ENCODE measurements around the gene PTPRM. TPM values are rescaled to one million over a fixed set of nuclear protein-coding genes. Genes with fewer than 3 reads are reported as not detected.
"Not testable (repeated sequence)": the region's sequence is repeated elsewhere in the genome, so short reads cannot be mapped to it uniquely, and the experiment has no call there.

The PTPRM gene
- total RNA-seq, 1 donor from 2014 or later: 65.5 TPM

GRCh38 chr18:8051453-8051852 is 484.3 kb downstream of the PTPRM start:
- no peak for TF ChIP-seq CTCF (IDR thresholded peaks at IDR 0.05; ENCODE audit: insufficient read depth, low read length, poor library complexity, severe bottlenecking)
- no peaks in the 10 kb centered on the region for H3K36me3 ChIP-seq (ENCODE audit: control insufficient read depth, insufficient read depth, low read length)
- H3K27me3 ChIP-seq (ENCODE audit: control insufficient read depth, insufficient read depth, low read length): no peaks in the 10 kb centered on the region
- H3K4me3 ChIP-seq (ENCODE audit: low read depth, low read length): no peak overlapping the region
- no peak for DNase-seq (ENCODE audit: low read depth)

GRCh38 chr18:8052237-8052701 is 485.2 kb downstream of the PTPRM start:
- Histone ChIP-seq H3K4me3 (ENCODE audit: low read depth, low read length) (no peak overlapping the region), H3K36me3 (ENCODE audit: control insufficient read depth, insufficient read depth, low read length) (no peaks in the 10 kb centered on the region), H3K27me3 (ENCODE audit: control insufficient read depth, insufficient read depth, low read length) (no peaks in the 10 kb centered on the region)
- no peak for TF ChIP-seq CTCF (IDR thresholded peaks at IDR 0.05; ENCODE audit: insufficient read depth, low read length, poor library complexity, severe bottlenecking)
- DNase-seq (ENCODE audit: low read depth): no peak

GRCh38 chr18:8056723-8057122 is 489.6 kb downstream of the PTPRM start:
- Histone ChIP-seq H3K27me3 (ENCODE audit: control insufficient read depth, insufficient read depth, low read length) (no peaks in the 10 kb centered on the region), H3K4me3 (ENCODE audit: low read depth, low read length) (no peak overlapping the region), H3K36me3 (ENCODE audit: control insufficient read depth, insufficient read depth, low read length) (no peaks in the 10 kb centered on the region)
- no peak for DNase-seq (ENCODE audit: low read depth)
- no peak for TF ChIP-seq CTCF (IDR thresholded peaks at IDR 0.05; ENCODE audit: insufficient read depth, low read length, poor library complexity, severe bottlenecking)

- H3K36me3 ChIP-seq (ENCODE audit: control insufficient read depth, insufficient read depth, low read length); H3K27me3 ChIP-seq (ENCODE audit: control insufficient read depth, insufficient read depth, low read length); DNase-seq (ENCODE audit: low read depth); H3K4me3 ChIP-seq (ENCODE audit: low read depth, low read length): not testable (repeated sequence)
These were observed 496.0 kb downstream of the PTPRM start for GRCh38 chr18:8063152-8063551.

- H3K4me3 ChIP-seq (ENCODE audit: low read depth, low read length): no peak overlapping the region
- no peak for DNase-seq (ENCODE audit: low read depth)
These were observed 496.6 kb downstream of the PTPRM start for GRCh38 chr18:8063733-8064132.

GRCh38 chr18:8065284-8065683 is 498.2 kb downstream of the PTPRM start:
- DNase-seq (ENCODE audit: low read depth): no peak
- Histone ChIP-seq H3K27me3 (ENCODE audit: control insufficient read depth, insufficient read depth, low read length) (no peaks in the 10 kb centered on the region), H3K4me3 (ENCODE audit: low read depth, low read length) (no peak overlapping the region), H3K36me3 (ENCODE audit: control insufficient read depth, insufficient read depth, low read length) (no peaks in the 10 kb centered on the region)
- TF ChIP-seq CTCF (IDR thresholded peaks at IDR 0.05; ENCODE audit: insufficient read depth, low read length, poor library complexity, severe bottlenecking): no peak

More at GRCh38 chr18:8063733-8064132, 496.6 kb downstream of the PTPRM start:
- Histone ChIP-seq H3K27me3 (ENCODE audit: control insufficient read depth, insufficient read depth, low read length) (no peaks in the 10 kb centered on the region), H3K36me3 (ENCODE audit: control insufficient read depth, insufficient read depth, low read length) (no peaks in the 10 kb centered on the region)
- TF ChIP-seq CTCF (IDR thresholded peaks at IDR 0.05; ENCODE audit: insufficient read depth, low read length, poor library complexity, severe bottlenecking): no peak
